Measurements from ENCODE around the gene PPP1R14C. TPM values are rescaled to one million over a fixed set of nuclear protein-coding genes. Genes with fewer than 3 reads are reported as not detected.

The PPP1R14C gene
- total RNA-seq, 1 experiment from 2014 or later, result 12.1 TPM

GRCh38 chr6:150245148-150245935 is 102.5 kb downstream of the PPP1R14C start:
- no peak overlapping the region for H2AFZ ChIP-seq
- no peaks in the 10 kb centered on the region for H3K4me1 ChIP-seq (replicated peaks; ENCODE audit: insufficient read depth)
- no peaks in the 10 kb centered on the region for H3K36me3 ChIP-seq (ENCODE audit: low read depth)
- ChIA-PET CTCF (no interaction called here), POLR2A (ENCODE audit: unreplicated experiment) (no interaction called here)
- no peak overlapping the region for H3K27ac ChIP-seq
- no peak for DNase-seq
- TF ChIP-seq EZH2 (IDR thresholded peaks at IDR 0.05; ENCODE audit: low read depth) (no peak), CTCF (conservative IDR thresholded peaks at IDR 0.05) (no peak)
- intact Hi-C loops (cut with micrococcal nuclease; ENCODE audit: unreplicated experiment), result no loop called here
- H3K9me2 ChIP-seq (ENCODE audit: insufficient read depth), result no peaks in the 10 kb centered on the region; the same call in 1 of the 2 replicates
- no peak overlapping the region for H3K4me2 ChIP-seq
- H3K9me3 ChIP-seq (ENCODE audit: insufficient read depth, low read depth), result no peaks in the 10 kb centered on the region
- H3K4me3 ChIP-seq, result no peak overlapping the region
- H3F3A ChIP-seq (ENCODE audit: insufficient read depth, low read depth), result no peaks in the 10 kb centered on the region
- no peaks in the 10 kb centered on the region for H3K27me3 ChIP-seq (ENCODE audit: insufficient read depth, low read depth)
- no TSS peak for BruUV-seq (replicated peaks)
- no peaks in the 10 kb centered on the region for H3K79me2 ChIP-seq (ENCODE audit: low read depth)
- no peaks in the 10 kb centered on the region for H4K20me1 ChIP-seq (ENCODE audit: insufficient read depth)

DNA sequence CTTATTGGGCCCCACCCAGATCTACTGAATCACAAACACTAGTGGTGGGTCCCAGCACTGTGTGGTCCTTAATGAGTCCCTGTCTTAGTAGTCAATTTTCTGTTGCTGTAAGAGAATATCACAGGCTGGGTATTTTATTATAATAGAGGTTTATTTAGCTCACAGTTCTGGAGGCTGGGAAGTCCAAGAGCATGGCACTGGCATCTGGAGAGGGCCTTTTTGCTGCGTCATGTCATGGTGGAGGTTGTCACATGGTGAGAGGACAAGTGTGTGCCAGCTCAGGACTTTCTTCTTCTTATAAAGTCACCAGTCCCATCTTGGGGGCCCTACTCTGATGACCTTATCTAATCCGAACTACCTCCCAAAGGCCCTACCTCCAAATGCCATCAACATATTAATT is 105.0 kb downstream of the PPP1R14C start:
- no TSS peak for BruUV-seq (replicated peaks)
- H3K36me3 ChIP-seq (ENCODE audit: low read depth), result no peaks in the 10 kb centered on the region
- CTCF ChIA-PET, result no interaction called here
- no peaks in the 10 kb centered on the region for H3K79me2 ChIP-seq (ENCODE audit: low read depth)
- TF ChIP-seq CTCF (conservative IDR thresholded peaks at IDR 0.05) (no peak), EZH2 (IDR thresholded peaks at IDR 0.05; ENCODE audit: low read depth) (no peak)
- H3K4me1 ChIP-seq (replicated peaks; ENCODE audit: insufficient read depth), result peaks cover 10% of the 10 kb centered on the region
- no peaks in the 10 kb centered on the region; the same call in 1 of the 2 replicates for H3K9me3 ChIP-seq (ENCODE audit: insufficient read depth, low read depth)
- H3K27ac ChIP-seq, result no peak overlapping the region
- H3K4me2 ChIP-seq, result no peak overlapping the region
- no peak overlapping the region for H3K4me3 ChIP-seq
- intact Hi-C loops (cut with micrococcal nuclease; ENCODE audit: unreplicated experiment), result no loop called here
- POLR2A ChIA-PET (ENCODE audit: unreplicated experiment), result no interaction called here
- DNase-seq, result no peak
- no peaks in the 10 kb centered on the region for H4K20me1 ChIP-seq (ENCODE audit: insufficient read depth)
- H3K9me2 ChIP-seq (ENCODE audit: insufficient read depth), result no peaks in the 10 kb centered on the region; the same call in 1 of the 2 replicates
- H2AFZ ChIP-seq, result no peak overlapping the region
- no peaks in the 10 kb centered on the region for H3K27me3 ChIP-seq (ENCODE audit: insufficient read depth, low read depth)
- peaks cover 3% of the 10 kb centered on the region; the same call in 1 of the 2 replicates for H3F3A ChIP-seq (ENCODE audit: insufficient read depth, low read depth)

DNA sequence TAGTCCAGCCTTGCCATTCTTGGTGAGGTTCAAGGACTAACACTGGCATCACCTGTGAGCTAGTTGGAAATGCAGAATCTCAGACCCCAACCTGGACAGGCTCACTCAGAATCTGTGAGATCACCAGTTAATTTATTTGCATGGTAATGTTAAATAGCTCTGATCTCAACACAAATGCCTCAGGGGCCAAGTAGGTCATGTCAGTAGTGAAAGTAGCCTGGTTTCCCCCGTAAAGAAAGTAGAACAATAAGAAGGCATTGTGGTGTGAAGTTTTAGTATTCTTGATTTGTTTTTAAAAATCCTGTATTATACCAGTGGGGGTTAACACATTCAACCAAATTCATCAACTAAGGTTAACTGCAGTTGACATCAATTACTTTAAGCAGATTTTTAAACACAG is 105.5 kb downstream of the PPP1R14C start:
- CTCF ChIA-PET, result no interaction called here
- intact Hi-C loops (cut with micrococcal nuclease; ENCODE audit: unreplicated experiment), result no loop called here

More for the DNA sequence above, 105.5 kb downstream of the PPP1R14C start:
- H3K4me2 ChIP-seq, result no peak overlapping the region
- no peak overlapping the region for H2AFZ ChIP-seq
- POLR2A ChIA-PET (ENCODE audit: unreplicated experiment), result no interaction called here
- peaks cover 15% of the 10 kb centered on the region for H3K4me1 ChIP-seq (replicated peaks; ENCODE audit: insufficient read depth)
- no peaks in the 10 kb centered on the region for H3K27me3 ChIP-seq (ENCODE audit: insufficient read depth, low read depth)
- H3K9me2 ChIP-seq (ENCODE audit: insufficient read depth), result no peaks in the 10 kb centered on the region; the same call in 1 of the 2 replicates
- H3K9me3 ChIP-seq (ENCODE audit: insufficient read depth, low read depth), result no peaks in the 10 kb centered on the region; the same call in 1 of the 2 replicates
- H3K36me3 ChIP-seq (ENCODE audit: low read depth), result no peaks in the 10 kb centered on the region
- no peaks in the 10 kb centered on the region for H4K20me1 ChIP-seq (ENCODE audit: insufficient read depth)
- H3K27ac ChIP-seq, result no peak overlapping the region
- no peak overlapping the region for H3K4me3 ChIP-seq
- BruUV-seq (replicated peaks), result no TSS peak
- no peak for TF ChIP-seq EZH2 (IDR thresholded peaks at IDR 0.05; ENCODE audit: low read depth)
- no peak for TF ChIP-seq CTCF (conservative IDR thresholded peaks at IDR 0.05)
- no peak for DNase-seq
- H3K79me2 ChIP-seq (ENCODE audit: low read depth), result no peaks in the 10 kb centered on the region
- H3F3A ChIP-seq (ENCODE audit: insufficient read depth, low read depth), result peaks cover 3% of the 10 kb centered on the region; the same call in 1 of the 2 replicates

Data from PC-9 (cell line).